ENCODE results near the gene ZNF688.

GRCh38 chr16:30535777-30536190 lies 35.7 kb downstream of the ZNF688 start:
- TF ChIP-seq CTCF (IDR thresholded peaks at IDR 0.05; ENCODE audit: poor library complexity) (peak; percentile 55), EZH2phosphoT487 (IDR thresholded peaks at IDR 0.05; ENCODE audit: low read depth, severe bottlenecking, unreplicated experiment) (no peak), EZH2 (IDR thresholded peaks at IDR 0.05; ENCODE audit: borderline replicate concordance) (no peak)
